Islet of Langerhans (tissue), 1 donor: Measurements from ENCODE around the gene MRPL52.

Experiments used
- FAIRE-seq: peaks from one replicate; lab custom pipeline; 2011; peaks lifted over from hg19 to GRCh38; lab: Jason Lieb, UNC

MRPL52 gene

GRCh38 chr14:22883173-22883976, 53.7 kb downstream of the MRPL52 start, which contains the start of gene REM2:
Gene REM2, plus strand, starts transcription at chr14:22883222. Its CDS starts 66 bp downstream, at chr14:22883288.
- FAIRE-seq, result no peak

- FAIRE-seq, result no peak
Observed at GRCh38 chr14:22884076-22884737, 54.5 kb downstream of the MRPL52 start.
